Activated CD4-positive, CD25-positive, alpha-beta regulatory T cell treated with anti-CD3 and anti-CD28 coated beads, Interleukin-2, amount 50 U/mL, for 72 hours (primary cell): ENCODE results near the gene PRUNE2.
"Not testable (repeated sequence)": the region's sequence is repeated elsewhere in the genome, so short reads cannot be mapped to it uniquely, and the experiment has no call there.

Experiments
- DNase-seq: peaks from one replicate; pipeline ENCODE4 v3.0.0; 2021

Gene PRUNE2

GRCh38 chr9:76691517-76692313 is 214.2 kb downstream of the PRUNE2 start:
- no peak for DNase-seq

GRCh38 chr9:76690973-76691370 is 214.9 kb downstream of the PRUNE2 start:
- no peak for DNase-seq

- DNase-seq: no peak
Measured at GRCh38 chr9:76690246-76690972, 215.5 kb downstream of the PRUNE2 start.

GRCh38 chr9:76688471-76689238 is 217.3 kb downstream of the PRUNE2 start:
- no peak for DNase-seq

- DNase-seq: no peak
Measured at GRCh38 chr9:76687861-76688391, 218.0 kb downstream of the PRUNE2 start.

- DNase-seq: no peak
Measured at GRCh38 chr9:76686756-76687155, 219.2 kb downstream of the PRUNE2 start.

- DNase-seq: no peak
Measured at GRCh38 chr9:76684213-76684612, 221.7 kb downstream of the PRUNE2 start.

GRCh38 chr9:76681556-76681955 is 224.4 kb downstream of the PRUNE2 start:
- no peak for DNase-seq

- DNase-seq: no peak
Measured at GRCh38 chr9:76680716-76681425, 225.0 kb downstream of the PRUNE2 start.

GRCh38 chr9:76677481-76678055 is 228.3 kb downstream of the PRUNE2 start:
- no peak for DNase-seq

- DNase-seq: no peak
Measured at GRCh38 chr9:76676857-76677256, 229.1 kb downstream of the PRUNE2 start.

- DNase-seq: no peak
Measured at GRCh38 chr9:76667521-76667957, 238.4 kb downstream of the PRUNE2 start.

GRCh38 chr9:76665966-76666365 is 239.9 kb downstream of the PRUNE2 start:
- not testable (repeated sequence) for DNase-seq

- DNase-seq: no peak
Measured at GRCh38 chr9:76665458-76665857, 240.5 kb downstream of the PRUNE2 start.

GRCh38 chr9:76664120-76664519 is 241.8 kb downstream of the PRUNE2 start:
- DNase-seq: no peak

GRCh38 chr9:76662476-76663281 is 243.2 kb downstream of the PRUNE2 start:
- DNase-seq: no peak

GRCh38 chr9:76658510-76659231 is 247.2 kb downstream of the PRUNE2 start:
- no peak for DNase-seq

- no peak for DNase-seq
Measured at GRCh38 chr9:76657265-76657664, 248.6 kb downstream of the PRUNE2 start.

- no peak for DNase-seq
Measured at GRCh38 chr9:76655971-76656370, 249.9 kb downstream of the PRUNE2 start.

- DNase-seq: no peak
Measured at GRCh38 chr9:76655121-76655541, 250.8 kb downstream of the PRUNE2 start.

GRCh38 chr9:76654575-76654974 is 251.3 kb downstream of the PRUNE2 start:
- DNase-seq: no peak
